H9 (cell line): ENCODE results near the gene CCT7. TPM values are rescaled to one million over a fixed set of nuclear protein-coding genes. Genes with fewer than 3 reads are reported as not detected.
A peak's percentile ranks its signal among the peaks of the same experiment; 100 is the strongest.

Experiments used
- DNase-seq: peaks from one replicate; pipeline ENCODE4 v3.0.0-alpha.2; 2017
- H2AFZ ChIP-seq: one replicate; pipeline ENCODE4 v1.6.1; 2013; ENCODE audit warnings: mild to moderate bottlenecking, low read length, control low read depth, moderate library complexity
- H2AK5ac ChIP-seq: 2 replicates; pipeline ENCODE4 v1.6.1; 2013; ENCODE audit warnings: low read length, control low read depth, mixed read lengths; ENCODE audit not compliant: insufficient read length
- H2BK120ac ChIP-seq: one replicate; pipeline ENCODE4 v1.6.1; 2013; ENCODE audit warnings: low read depth, mild to moderate bottlenecking, low read length, control low read depth, inconsistent platforms; ENCODE audit not compliant: poor library complexity, severe bottlenecking
- H2BK12ac ChIP-seq: 2 replicates; pipeline ENCODE4 v1.6.1; 2013; ENCODE audit warnings: low read length, control low read depth, mixed read lengths, low read depth; ENCODE audit not compliant: insufficient read length
- H2BK15ac ChIP-seq: 2 replicates; pipeline ENCODE4 v1.6.1; 2013; ENCODE audit warnings: low read depth, low read length, control low read depth
- H2BK20ac ChIP-seq: one replicate; pipeline ENCODE4 v1.6.1; 2013; ENCODE audit warnings: low read depth, mild to moderate bottlenecking, low read length, control low read depth, inconsistent platforms; ENCODE audit not compliant: poor library complexity, severe bottlenecking
- H2BK5ac ChIP-seq: 2 replicates; pipeline ENCODE4 v1.6.1; 2013; ENCODE audit warnings: low read length, control low read depth, mixed read lengths; ENCODE audit not compliant: insufficient read length
- H3K14ac ChIP-seq: 2 replicates; pipeline ENCODE4 v1.6.1; 2013; ENCODE audit warnings: low read length, control low read depth; ENCODE audit not compliant: insufficient read depth
- H3K18ac ChIP-seq: 2 replicates; pipeline ENCODE4 v1.6.1; 2013; ENCODE audit warnings: low read depth, mild to moderate bottlenecking, mixed read lengths, low read length, control low read depth; ENCODE audit not compliant: insufficient read length
- H3K23ac ChIP-seq: 2 replicates; pipeline ENCODE4 v1.6.1; 2013; ENCODE audit warnings: low read length, control low read depth, mixed read lengths, low read depth; ENCODE audit not compliant: insufficient read length
- H3K23me2 ChIP-seq: 2 replicates; pipeline ENCODE4 v1.6.1; 2013; ENCODE audit warnings: low read depth, mild to moderate bottlenecking, mixed read lengths, low read length, control low read depth; ENCODE audit not compliant: insufficient read length, poor library complexity, severe bottlenecking
- H3K27ac ChIP-seq: 2 replicates; pipeline ENCODE4 v1.5.1; 2013; ENCODE audit warnings: low read length, control low read depth, mixed read lengths, low read depth; ENCODE audit not compliant: insufficient read length
- H3K27me3 ChIP-seq: 2 replicates; pipeline ENCODE4 v1.6.1; 2013; ENCODE audit warnings: low read length, control low read depth, inconsistent platforms; ENCODE audit not compliant: insufficient read depth
- H3K4ac ChIP-seq: 2 replicates; pipeline ENCODE4 v1.6.1; 2013; ENCODE audit warnings: low read depth, mild to moderate bottlenecking, control low read depth, inconsistent platforms, low read length, moderate library complexity
- H3K4me1 ChIP-seq: 2 replicates; pipeline ENCODE4 v1.6.1; 2013; ENCODE audit warnings: low read length, control low read depth, inconsistent platforms; ENCODE audit not compliant: insufficient read depth
- H3K4me2 ChIP-seq: 2 replicates; pipeline ENCODE4 v1.6.1; 2013; ENCODE audit warnings: low read length, control low read depth, mixed read lengths; ENCODE audit not compliant: insufficient read length, insufficient read depth
- H3K56ac ChIP-seq: 2 replicates; pipeline ENCODE4 v1.6.1; 2013; ENCODE audit warnings: low read depth, mild to moderate bottlenecking, mixed read lengths, low read length, control low read depth; ENCODE audit not compliant: insufficient read length
- H3K79me1 ChIP-seq: 2 replicates; pipeline ENCODE4 v1.6.1; 2013; ENCODE audit warnings: low read depth, mild to moderate bottlenecking, moderate library complexity, low read length, control low read depth, inconsistent platforms; ENCODE audit not compliant: insufficient read depth, poor library complexity, severe bottlenecking
- H3K79me2 ChIP-seq: 2 replicates; pipeline ENCODE4 v1.6.1; 2013; ENCODE audit warnings: low read length, control low read depth, inconsistent platforms; ENCODE audit not compliant: insufficient read depth
- H3K9ac ChIP-seq: 2 replicates; pipeline ENCODE4 v1.6.1; 2013; ENCODE audit warnings: low read length, control low read depth, mixed read lengths; ENCODE audit not compliant: insufficient read length; ENCODE audit errors: extremely low read depth
- H3K9me3 ChIP-seq: one replicate; pipeline ENCODE4 v1.6.1; 2013; ENCODE audit warnings: low read depth, low read length, inconsistent platforms; ENCODE audit not compliant: control insufficient read depth
- H3T11ph ChIP-seq: one replicate; pipeline ENCODE4 v1.6.1; 2013; ENCODE audit warnings: mild to moderate bottlenecking, low read length, control low read depth, inconsistent platforms
- H4K20me1 ChIP-seq: one replicate; pipeline ENCODE4 v1.6.1; 2013; ENCODE audit not compliant: control insufficient read depth, insufficient read length, insufficient read depth
- H4K5ac ChIP-seq: 2 replicates; pipeline ENCODE4 v1.6.1; 2013; ENCODE audit warnings: low read depth, mild to moderate bottlenecking, mixed read lengths, low read length, control low read depth; ENCODE audit not compliant: insufficient read length
- H4K8ac ChIP-seq: replicated peaks from 2 replicates; pipeline ENCODE4 v1.6.1; 2013; ENCODE audit warnings: low read length, control low read depth, mixed read lengths, low read depth; ENCODE audit not compliant: insufficient read length
- H4K91ac ChIP-seq: 2 replicates; pipeline ENCODE4 v1.6.1; 2013; ENCODE audit warnings: low read depth, mild to moderate bottlenecking, moderate library complexity, mixed read lengths, low read length, control low read depth; ENCODE audit not compliant: insufficient read length
- H3K27ac Mint-ChIP-seq, 3 experiments: 2 replicates in 2 of 3; 3 replicates in 1 of 3; pipeline ENCODE4 v1.8.0; 2020 to 2021; ENCODE audit warnings: mixed read lengths in 3 of 3, mild to moderate bottlenecking in 1 of 3, moderate library complexity in 1 of 3
- H3K27me3 Mint-ChIP-seq: 2 replicates; pipeline ENCODE4 v1.8.0; 2021; ENCODE audit warnings: low read depth, mild to moderate bottlenecking, moderate library complexity, mixed read lengths
- H3K36me3 Mint-ChIP-seq, 3 experiments: 2 replicates in 2 of 3; 3 replicates in 1 of 3; pipeline ENCODE4 v1.8.0; 2020 to 2021; ENCODE audit warnings: low read depth in 3 of 3, mixed read lengths in 3 of 3; ENCODE audit not compliant: insufficient read depth in 1 of 3
- H3K4me1 Mint-ChIP-seq, 2 experiments: 2 replicates each; pipeline ENCODE4 v1.8.0; 2020; ENCODE audit warnings: mixed read lengths in 2 of 2
- H3K4me3 Mint-ChIP-seq, 2 experiments: 2 replicates in 1 of 2; 3 replicates in 1 of 2; pipeline ENCODE4 v1.8.0; 2020 to 2021; ENCODE audit warnings: mild to moderate bottlenecking in 2 of 2, mixed read lengths in 2 of 2, moderate library complexity in 1 of 2
- H3K9me3 Mint-ChIP-seq, 2 experiments: 2 replicates in 1 of 2; 3 replicates in 1 of 2; pipeline ENCODE4 v1.8.0; 2020; ENCODE audit warnings: mild to moderate bottlenecking in 2 of 2, mixed read lengths in 2 of 2, moderate library complexity in 1 of 2
- WGBS: extraction: QIAGEN DNeasy Blood & Tissue Kit; methylation state at CpG from one replicate; pipeline ENCODE4 v1.1.7; 2013; ENCODE audit warnings: missing lambda C conversion rate, low lambda C conversion rate, mixed read lengths; ENCODE audit not compliant: insufficient read length; ENCODE audit errors: extremely low coverage; 5-methylcytosine and 5-hydroxymethylcytosine counted together
- total RNA-seq: library from RNA; stranded (reverse); gene quantifications from 2 replicates; pipeline ENCODE4 v1.2.1, GENCODE V29; 2021
- TF ChIP-seq, protein P1 (sequence below): fragments of 200-600 bp; sonication (generic); conservative IDR thresholded peaks from 3 replicates; pipeline ENCODE4 v1.8.0; 2021; ENCODE audit warnings: antibody characterized with exemption, mild to moderate bottlenecking

Gene CCT7
- total RNA-seq, 1 experiment from 2014 or later, result 500 TPM

- Histone ChIP-seq H3K79me2 (no peaks in the 10 kb centered on the region; the same call in 1 of the 2 replicates), H2BK12ac (no peak overlapping the region), H3K23ac (no peak overlapping the region), H3K9me3 (no peaks in the 10 kb centered on the region), H4K91ac (no peak overlapping the region), H3K4me1 (no peaks in the 10 kb centered on the region), H3T11ph (no peak overlapping the region), H2BK20ac (no peak overlapping the region), H3K14ac (no peak overlapping the region), H2BK15ac (no peak overlapping the region), H4K20me1 (no peaks in the 10 kb centered on the region), H4K8ac (no peak overlapping the region), H2BK5ac (no peak overlapping the region), H3K79me1 (no peaks in the 10 kb centered on the region), H3K27ac (no peak overlapping the region), H4K5ac (no peak overlapping the region), H2AFZ (no peak overlapping the region), H3K23me2 (no peaks in the 10 kb centered on the region), H2AK5ac (no peak overlapping the region), H2BK120ac (no peak overlapping the region), H3K9ac (no peak overlapping the region), H3K4me2 (no peak overlapping the region), H3K18ac (no peak overlapping the region), H3K56ac (no peak overlapping the region), H3K27me3 (no peaks in the 10 kb centered on the region), H3K4ac (no peak overlapping the region)
- WGBS, result no CpG with 5 or more reads among the region's 3 CpGs
- H3K27me3 Mint-ChIP-seq, result no peaks in the 10 kb centered on the region
- no peak for DNase-seq
- H3K4me3 Mint-ChIP-seq, result no peak overlapping the region
- H3K9me3 Mint-ChIP-seq, result no peaks in the 10 kb centered on the region
- no peaks in the 10 kb centered on the region for H3K4me1 Mint-ChIP-seq
- peaks cover 45 to 92% (median 90%) of the 10 kb centered on the region in 3 experiments for H3K36me3 Mint-ChIP-seq
- TF ChIP-seq, protein P1, sequence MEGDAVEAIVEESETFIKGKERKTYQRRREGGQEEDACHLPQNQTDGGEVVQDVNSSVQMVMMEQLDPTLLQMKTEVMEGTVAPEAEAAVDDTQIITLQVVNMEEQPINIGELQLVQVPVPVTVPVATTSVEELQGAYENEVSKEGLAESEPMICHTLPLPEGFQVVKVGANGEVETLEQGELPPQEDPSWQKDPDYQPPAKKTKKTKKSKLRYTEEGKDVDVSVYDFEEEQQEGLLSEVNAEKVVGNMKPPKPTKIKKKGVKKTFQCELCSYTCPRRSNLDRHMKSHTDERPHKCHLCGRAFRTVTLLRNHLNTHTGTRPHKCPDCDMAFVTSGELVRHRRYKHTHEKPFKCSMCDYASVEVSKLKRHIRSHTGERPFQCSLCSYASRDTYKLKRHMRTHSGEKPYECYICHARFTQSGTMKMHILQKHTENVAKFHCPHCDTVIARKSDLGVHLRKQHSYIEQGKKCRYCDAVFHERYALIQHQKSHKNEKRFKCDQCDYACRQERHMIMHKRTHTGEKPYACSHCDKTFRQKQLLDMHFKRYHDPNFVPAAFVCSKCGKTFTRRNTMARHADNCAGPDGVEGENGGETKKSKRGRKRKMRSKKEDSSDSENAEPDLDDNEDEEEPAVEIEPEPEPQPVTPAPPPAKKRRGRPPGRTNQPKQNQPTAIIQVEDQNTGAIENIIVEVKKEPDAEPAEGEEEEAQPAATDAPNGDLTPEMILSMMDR, result no peak
- peak overlapping the region in 1 of 3 experiments; percentile 92; a peak in 2 of 7 replicates for H3K27ac Mint-ChIP-seq
Observed at GRCh38 chr2:73244580-73244979, 10.5 kb downstream of the CCT7 start.
